Upper lobe of right lung (tissue), 1 donor: ENCODE results near the gene AMACR. TPM values are rescaled to one million over a fixed set of nuclear protein-coding genes. Genes with fewer than 3 reads are reported as not detected.

ENCODE experiments used
- ATAC-seq: fragments of 200-7000 bp; cut with Tn5 transposase; one replicate; pipeline ENCODE4 v1.9.1; 2020; ENCODE audit warnings: mild to moderate bottlenecking, moderate library complexity
- DNase-seq: peaks from one replicate; pipeline ENCODE4 v3.0.0-alpha.2; 2020
- H3K27ac ChIP-seq: fragments of 200-600 bp; one replicate; pipeline ENCODE4 v1.8.0; 2022
- H3K27me3 ChIP-seq: fragments of 200-600 bp; one replicate; pipeline ENCODE4 v1.8.0; 2022; ENCODE audit warnings: mild to moderate bottlenecking
- H3K36me3 ChIP-seq: fragments of 200-600 bp; one replicate; pipeline ENCODE4 v1.8.0; 2022
- H3K4me1 ChIP-seq: fragments of 200-600 bp; one replicate; pipeline ENCODE4 v1.8.0; 2022
- H3K4me3 ChIP-seq: fragments of 200-600 bp; one replicate; pipeline ENCODE4 v1.8.0; 2022; ENCODE audit warnings: mild to moderate bottlenecking
- H3K9me3 ChIP-seq: fragments of 200-600 bp; one replicate; pipeline ENCODE4 v1.8.0; 2022
- CTCF ChIP-seq: fragments of 200-600 bp; IDR thresholded peaks from one replicate; pipeline ENCODE4 v1.8.0; 2022; ENCODE audit warnings: antibody characterized with exemption
- intact Hi-C: fragments of 100-400 bp; cut with DNase I; formaldehyde crosslinking; loops from one replicate; pipeline ENCODE4 v1.11.0; 2022
- total RNA-seq: library from RNA; stranded (reverse); fragmentation: NEBNext Ultra II Directional; extraction: Animal tissue kit (Norgen Biotek cat#: 25700); gene quantifications from one replicate; pipeline ENCODE4 v1.2.1, GENCODE V29; 2021
- donor health status: DM: no; HTN: yes; CAD: no; lungs with severe emphysema.

The AMACR gene
- total RNA-seq, 1 donor from 2014 or later: 9.1 TPM

DNA sequence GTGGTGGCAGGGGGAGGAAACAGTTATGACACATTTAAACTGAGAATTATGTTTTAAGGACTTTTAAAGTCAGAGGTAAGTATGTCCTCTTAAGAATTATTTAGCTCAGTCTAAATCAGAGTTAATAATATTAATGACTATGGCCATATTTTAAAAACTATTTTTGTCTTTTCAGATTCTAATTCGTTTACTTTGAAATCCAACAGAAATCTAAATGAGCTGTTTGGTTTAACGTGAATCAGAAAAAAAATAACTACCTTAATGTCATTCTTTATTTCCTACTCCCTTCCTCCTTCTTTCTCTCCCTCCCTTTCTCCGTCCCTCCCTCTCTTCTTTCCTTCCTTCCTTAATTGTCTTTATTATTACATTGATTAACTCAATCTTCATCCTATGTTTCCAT, 20.5 kb upstream of the AMACR start:
- Histone ChIP-seq H3K4me3 (no peak overlapping the region), H3K27ac (no peak overlapping the region), H3K27me3 (no peaks in the 10 kb centered on the region), H3K4me1 (no peaks in the 10 kb centered on the region), H3K36me3 (no peaks in the 10 kb centered on the region), H3K9me3 (no peaks in the 10 kb centered on the region)
- DNase-seq (no peak), ATAC-seq (no peak)
- intact Hi-C loops: no loop called here
- no peak for TF ChIP-seq CTCF

DNA sequence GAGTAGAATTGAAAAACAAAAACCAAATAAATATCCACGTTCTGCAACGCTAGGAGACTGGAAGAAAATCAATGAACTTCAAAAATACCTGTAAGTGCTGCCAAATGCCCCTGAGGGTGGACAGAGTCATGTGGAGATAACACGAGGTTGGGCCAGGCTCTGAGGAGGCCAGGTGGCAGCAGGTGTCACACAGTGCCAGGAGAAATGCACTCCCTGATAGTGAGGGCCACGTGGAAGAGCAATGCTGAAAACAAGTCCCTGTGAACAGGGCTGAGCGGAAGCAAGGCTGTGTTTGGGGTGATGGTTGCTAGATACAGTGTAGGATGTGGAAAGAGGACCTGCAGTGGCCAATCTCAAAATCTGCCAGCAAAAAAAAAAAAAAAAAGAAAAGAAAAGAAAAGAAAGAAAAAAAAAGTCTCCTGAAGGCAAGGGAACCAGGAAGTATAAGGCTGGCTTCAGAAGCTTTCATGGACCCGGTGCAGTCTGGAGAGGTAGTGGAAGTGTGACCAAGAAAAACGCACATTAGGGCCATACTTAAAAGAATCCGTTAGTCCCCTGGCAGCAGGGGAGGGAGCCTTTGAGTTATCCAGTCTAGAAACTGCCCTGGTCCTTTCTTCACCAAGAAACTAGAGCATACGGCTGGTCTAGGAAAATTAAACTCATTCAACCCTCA, 18.4 kb upstream of the AMACR start:
- intact Hi-C loops: no loop called here
- no peaks in the 10 kb centered on the region for H3K9me3 ChIP-seq
- H3K4me1 ChIP-seq: no peaks in the 10 kb centered on the region
- no peaks in the 10 kb centered on the region for H3K36me3 ChIP-seq
- no peak overlapping the region for H3K27ac ChIP-seq
- H3K4me3 ChIP-seq: no peak overlapping the region
- DNase-seq (no peak), ATAC-seq (no peak)
- H3K27me3 ChIP-seq: no peaks in the 10 kb centered on the region
- TF ChIP-seq CTCF: no peak

GRCh38 chr5:34022121-34022705, 14.4 kb upstream of the AMACR start:
- no peaks in the 10 kb centered on the region for H3K36me3 ChIP-seq
- intact Hi-C loops: no loop called here
- DNase-seq (no peak), ATAC-seq (no peak)
- no peak for TF ChIP-seq CTCF
- H3K4me1 ChIP-seq: no peaks in the 10 kb centered on the region
- H3K9me3 ChIP-seq: no peaks in the 10 kb centered on the region
- H3K4me3 ChIP-seq: no peak overlapping the region
- no peak overlapping the region for H3K27ac ChIP-seq
- no peaks in the 10 kb centered on the region for H3K27me3 ChIP-seq

DNA sequence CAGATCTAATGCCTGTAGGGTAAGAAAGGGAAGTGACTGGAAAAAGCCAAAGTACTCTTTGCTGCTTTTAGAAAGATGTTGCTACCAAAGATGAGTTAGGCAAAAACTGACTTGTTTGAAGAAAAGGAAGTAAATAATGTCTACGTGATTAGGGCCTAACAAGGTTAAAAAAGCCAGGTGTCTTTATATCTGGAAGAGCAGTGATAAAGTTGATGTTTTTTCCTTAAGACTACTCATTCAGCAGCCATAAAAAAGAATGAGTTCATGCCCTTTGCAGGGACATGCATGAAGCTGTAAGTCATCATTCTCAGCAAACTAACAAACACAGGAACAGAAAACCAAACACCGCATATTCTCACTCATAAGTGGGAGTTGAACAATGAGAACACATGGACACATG, 13.5 kb upstream of the AMACR start:
- H3K36me3 ChIP-seq: no peaks in the 10 kb centered on the region
- DNase-seq: no peak
- H3K27me3 ChIP-seq: no peaks in the 10 kb centered on the region
- no peaks in the 10 kb centered on the region for H3K4me1 ChIP-seq
- H3K27ac ChIP-seq: no peak overlapping the region
- no peak for ATAC-seq
- no peak for TF ChIP-seq CTCF
- H3K9me3 ChIP-seq: no peaks in the 10 kb centered on the region
- no peak overlapping the region for H3K4me3 ChIP-seq
- intact Hi-C loops: no loop called here

DNA sequence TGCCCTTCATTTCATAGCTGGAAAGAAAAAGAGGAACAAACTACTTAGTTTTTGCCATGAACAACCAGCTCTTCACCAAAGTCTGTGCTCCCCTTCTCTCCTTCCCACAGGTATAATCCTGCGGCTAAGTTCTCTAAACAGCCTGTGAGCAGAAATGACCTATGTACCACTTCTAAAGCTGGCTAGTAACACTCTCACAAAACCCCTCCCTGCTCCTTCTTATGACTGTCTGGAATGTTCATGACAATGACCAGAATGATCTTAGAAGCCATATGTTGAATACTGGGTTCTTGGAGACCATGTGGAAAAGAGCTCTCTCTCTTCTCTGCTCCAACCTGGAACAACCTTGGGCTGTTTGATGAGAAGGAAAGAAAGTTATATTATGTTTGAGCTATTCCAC, 12.9 kb upstream of the AMACR start:
- intact Hi-C loops: no loop called here

More for the DNA sequence above, 12.9 kb upstream of the AMACR start:
- H3K4me1 ChIP-seq: no peaks in the 10 kb centered on the region
- H3K27me3 ChIP-seq: no peaks in the 10 kb centered on the region
- H3K9me3 ChIP-seq: no peaks in the 10 kb centered on the region
- no peak for DNase-seq
- TF ChIP-seq CTCF: no peak
- H3K36me3 ChIP-seq: no peaks in the 10 kb centered on the region
- ATAC-seq: no peak
- H3K27ac ChIP-seq: no peak overlapping the region
- H3K4me3 ChIP-seq: no peak overlapping the region
